GM12873 (cell line): ENCODE measurements around the gene PCSK2.

Source experiments
- CTCF ChIP-seq: IDR thresholded peaks from 2 replicates; pipeline ENCODE4 v1.5.1; 2012; ENCODE audit warnings: low read depth, mild to moderate bottlenecking, moderate library complexity, low read length, control low read depth; ENCODE audit not compliant: insufficient read depth; ENCODE audit errors: missing control alignments

Gene PCSK2

DNA sequence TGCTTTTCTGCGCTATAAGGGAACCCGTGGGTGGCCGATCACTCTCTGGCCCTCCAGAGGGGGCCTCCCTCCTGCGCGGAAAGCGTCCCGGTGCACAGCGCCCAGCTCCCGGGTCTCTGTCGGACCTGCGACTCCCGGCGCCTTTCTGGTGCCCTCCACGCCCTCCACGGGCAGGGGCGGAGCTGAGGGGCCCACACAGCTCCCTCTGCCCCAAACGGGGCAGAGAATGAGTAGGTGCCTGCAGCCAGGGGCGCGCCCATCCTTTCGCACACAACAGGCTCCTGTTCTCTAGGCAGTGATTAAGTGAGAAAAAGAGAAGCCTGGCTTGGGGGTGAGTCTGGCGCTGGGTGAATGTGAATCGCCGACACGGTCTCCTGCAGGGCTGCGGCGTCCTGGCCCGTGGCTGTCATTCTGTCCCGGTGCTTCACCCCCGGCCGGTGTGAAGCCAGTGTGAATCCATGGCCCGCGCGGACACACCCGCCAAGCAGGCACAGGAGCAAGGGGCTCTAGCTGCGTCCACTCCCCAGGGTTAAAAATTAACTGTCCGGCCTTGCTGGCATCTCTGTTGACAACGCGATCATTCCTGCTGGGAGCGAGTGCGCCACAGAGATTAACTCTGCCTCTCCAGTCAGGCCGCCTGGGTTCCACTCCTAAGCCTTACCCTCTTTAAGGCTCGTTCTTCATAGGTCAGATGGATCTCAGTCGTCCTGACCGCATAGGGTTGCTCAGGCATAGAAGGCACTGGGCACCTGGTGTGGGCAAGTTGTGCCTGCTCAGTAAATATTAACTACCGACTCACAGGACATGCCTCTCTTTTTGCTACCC lies 88.8 kb downstream of the PCSK2 start:
- TF ChIP-seq CTCF = no peak

DNA sequence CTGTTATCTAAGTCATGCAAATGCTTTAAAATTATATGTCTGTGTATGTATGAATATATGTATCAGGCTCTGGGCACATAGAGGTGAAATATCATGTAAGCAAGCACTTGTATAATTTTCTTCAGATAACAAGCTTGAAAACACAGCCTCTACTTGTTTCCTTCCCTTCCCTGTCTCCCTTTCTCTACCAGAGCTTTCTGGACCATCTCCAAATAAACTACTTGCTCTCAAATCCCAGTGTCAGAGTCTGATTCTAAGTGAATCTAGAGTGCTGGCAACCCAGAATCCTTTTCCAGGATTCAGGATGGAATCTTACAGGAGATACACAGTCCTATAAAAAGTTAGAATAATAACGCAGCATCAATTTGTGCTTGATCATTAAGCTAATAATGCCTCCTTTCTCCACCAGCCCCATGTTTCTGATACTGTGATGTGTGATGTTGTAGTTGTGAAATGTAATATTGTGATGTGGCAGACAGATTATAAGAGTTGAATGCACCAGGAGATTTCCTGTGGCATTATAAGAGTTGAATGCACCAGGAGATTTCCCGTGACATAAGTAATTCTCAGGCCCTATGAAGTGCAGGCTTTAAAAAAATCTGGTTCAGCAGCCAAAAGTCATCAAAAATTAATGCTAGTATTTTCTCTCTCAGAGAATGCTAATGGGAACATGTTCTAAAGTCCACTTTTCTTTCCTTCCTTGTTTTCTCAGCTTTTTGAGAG lies 89.6 kb downstream of the PCSK2 start:
- no peak for TF ChIP-seq CTCF

- TF ChIP-seq CTCF = no peak
Observed at GRCh38 chr20:17317341-17317740, 90.5 kb downstream of the PCSK2 start.

GRCh38 chr20:17320456-17320855 lies 93.6 kb downstream of the PCSK2 start:
- no peak for TF ChIP-seq CTCF

GRCh38 chr20:17326096-17326495 lies 99.3 kb downstream of the PCSK2 start:
- TF ChIP-seq CTCF = no peak

DNA sequence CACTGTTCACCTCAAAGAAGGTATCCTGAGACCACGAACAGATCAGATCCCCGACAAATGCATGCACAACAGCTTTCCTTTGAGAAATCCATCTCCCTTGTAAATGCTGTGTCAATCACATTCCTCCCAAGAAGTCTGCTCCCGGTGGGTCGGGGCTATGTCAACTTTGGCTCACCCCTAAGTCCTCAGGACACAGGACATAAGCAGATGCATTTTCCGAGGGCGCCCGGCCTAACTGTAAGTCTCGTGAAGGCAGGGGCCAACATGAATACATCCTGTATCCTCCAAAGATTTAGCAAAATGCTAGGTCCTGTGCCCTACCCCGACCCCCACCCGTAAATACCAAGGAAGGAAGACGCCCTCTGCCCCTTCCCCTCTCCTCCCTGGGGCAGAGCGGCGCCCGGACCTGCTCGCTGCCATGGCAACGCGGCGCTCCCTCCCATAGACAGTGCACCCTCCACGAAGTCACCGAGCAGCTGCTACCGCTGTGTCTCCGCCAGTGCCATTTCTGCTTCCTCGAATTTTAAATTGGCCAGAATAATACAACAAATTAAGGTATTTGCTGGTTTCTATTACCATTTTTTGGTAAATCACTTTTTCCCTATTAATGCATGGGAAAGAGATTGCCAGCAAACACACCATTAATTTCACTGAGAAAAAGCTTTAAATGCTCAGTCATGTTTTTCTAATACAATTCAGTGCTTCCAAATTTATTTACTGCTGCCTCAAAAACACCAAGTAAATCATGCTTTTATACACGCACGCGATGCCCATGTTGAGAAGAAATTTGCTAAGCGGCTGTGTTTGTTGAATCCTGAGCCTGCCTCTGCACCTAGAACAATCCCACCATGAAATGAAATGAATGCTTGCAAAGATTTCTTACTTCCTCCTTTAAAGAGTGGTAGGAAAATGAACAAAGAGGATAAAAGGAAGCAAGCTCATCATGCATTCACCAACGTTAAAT lies 100.6 kb downstream of the PCSK2 start:
- TF ChIP-seq CTCF = no peak
